ENCODE results near the gene AGBL3. TPM values are rescaled to one million over a fixed set of nuclear protein-coding genes. Genes with fewer than 3 reads are reported as not detected.

AGBL3 gene
- total and polyA plus RNA-seq, 2 of the 8 experiments (the other 6 are each of a cell fraction or from before 2014, with no cell fraction given), result 1.1 to 1.9 TPM

GRCh38 chr7:134957005-134957404, 29.3 kb upstream of the AGBL3 start (continued):
- TF ChIP-seq GTF2F1 (IDR thresholded peaks at IDR 0.05; ENCODE audit: borderline replicate concordance, low read depth, low read length) (no peak), YY1 (IDR thresholded peaks at IDR 0.05; ENCODE audit: low read depth, low read length) (no peak), SP4 (IDR thresholded peaks at IDR 0.05; ENCODE audit: low read length) (no peak), CHD7 (IDR thresholded peaks at IDR 0.05; ENCODE audit: insufficient replicate concordance, low read length) (no peak), FOSL1 (IDR thresholded peaks at IDR 0.05; ENCODE audit: insufficient read depth, low read depth, low read length) (no peak), CBX8 (IDR thresholded peaks at IDR 0.05; ENCODE audit: borderline replicate concordance, low read depth, low read length) (no peak), ZNF274 (IDR thresholded peaks at IDR 0.05; ENCODE audit: borderline replicate concordance, extremely low read depth, low read length) (no peak)

All from H1 (cell line).